KOPT-K1 (cell line): ENCODE data around the gene ADORA2A.

Experiments
- H3K27ac ChIP-seq: fragments of 200-600 bp; sonication (generic); 2 replicates; pipeline ENCODE4 v1.5.1; 2016; ENCODE audit warnings: antibody characterized with exemption, mild to moderate bottlenecking, low read depth, low read length; ENCODE audit not compliant: poor library complexity, severe bottlenecking
- H3K36me3 ChIP-seq: fragments of 200-600 bp; sonication (generic); 2 replicates; pipeline ENCODE4 v1.5.1; 2017; ENCODE audit warnings: antibody characterized with exemption, mild to moderate bottlenecking, low read length, moderate library complexity; ENCODE audit not compliant: insufficient read depth
- H3K9me3 ChIP-seq: fragments of 200-600 bp; sonication (generic); 2 replicates; pipeline ENCODE4 v1.5.1; 2017; ENCODE audit warnings: antibody characterized with exemption, low read length, mild to moderate bottlenecking; ENCODE audit not compliant: insufficient read depth, poor library complexity, severe bottlenecking

Gene ADORA2A

DNA sequence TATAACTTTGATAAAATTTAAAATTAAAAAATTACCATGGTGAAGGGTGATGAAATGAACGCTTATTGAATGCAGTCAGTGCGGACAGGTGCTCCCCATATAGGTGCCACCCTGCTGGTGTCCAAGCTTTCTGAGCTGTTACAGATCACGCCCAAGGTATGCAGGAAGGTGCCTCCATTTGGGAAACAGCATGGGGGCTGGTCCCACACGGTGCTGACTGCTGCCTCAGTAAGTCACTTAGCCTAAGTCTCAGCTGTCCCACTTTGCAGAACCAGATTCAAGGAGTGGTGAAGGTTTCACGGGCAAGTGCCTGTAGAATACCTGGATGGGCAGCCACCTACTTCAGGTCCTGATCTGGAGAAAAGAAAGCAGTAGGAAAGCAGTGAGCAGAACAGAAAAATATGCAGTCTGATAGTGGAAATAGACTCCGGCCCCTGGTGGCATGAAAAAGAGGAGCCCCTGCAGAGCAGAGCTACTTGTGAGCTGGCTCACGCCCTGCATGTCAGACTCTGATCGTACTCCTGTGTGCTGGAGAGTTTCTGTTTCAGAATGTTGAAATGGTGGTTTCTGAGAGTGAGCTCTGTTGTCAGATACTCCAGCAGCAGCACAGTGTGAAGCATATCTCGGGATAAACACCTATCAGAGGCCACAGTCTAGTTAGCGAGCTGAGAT, 33.2 kb downstream of the ADORA2A start:
- Histone ChIP-seq H3K9me3 (no peaks in the 10 kb centered on the region), H3K27ac (no peak overlapping the region), H3K36me3 (no peaks in the 10 kb centered on the region)

DNA sequence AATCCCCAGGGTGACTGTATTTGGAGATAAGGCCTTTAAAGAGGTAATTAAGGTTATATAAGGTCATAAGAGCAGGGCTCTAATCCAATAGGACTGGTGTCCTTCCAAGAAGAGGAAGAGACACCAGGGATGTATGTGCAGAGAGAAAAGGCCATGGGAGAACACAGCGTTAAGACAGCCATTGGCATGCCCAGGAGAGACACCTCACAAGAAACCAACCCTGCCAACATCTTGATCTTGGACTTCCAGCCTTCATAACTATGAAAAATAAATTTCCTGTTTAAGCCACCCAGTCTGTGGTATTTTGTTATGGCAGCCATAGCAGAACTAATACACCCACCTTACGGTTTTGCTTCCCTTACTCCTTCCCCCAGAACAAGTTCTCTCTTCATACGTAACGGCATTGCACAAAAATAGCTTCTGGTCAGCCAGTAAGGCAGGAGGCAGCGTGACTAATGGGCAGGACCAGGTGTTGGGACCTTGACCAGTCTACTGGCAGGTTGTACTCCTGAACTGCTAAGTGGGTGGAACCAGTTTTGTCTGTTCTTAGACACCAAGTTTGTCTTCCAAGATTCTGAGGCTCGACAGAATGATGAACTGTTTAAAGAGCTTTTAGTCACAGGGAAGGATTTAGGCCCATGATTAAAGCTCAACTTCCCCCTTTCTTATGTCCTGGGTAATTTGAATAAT, 35.8 kb downstream of the ADORA2A start:
- Histone ChIP-seq H3K36me3 (no peaks in the 10 kb centered on the region), H3K27ac (no peak overlapping the region), H3K9me3 (no peaks in the 10 kb centered on the region)

DNA sequence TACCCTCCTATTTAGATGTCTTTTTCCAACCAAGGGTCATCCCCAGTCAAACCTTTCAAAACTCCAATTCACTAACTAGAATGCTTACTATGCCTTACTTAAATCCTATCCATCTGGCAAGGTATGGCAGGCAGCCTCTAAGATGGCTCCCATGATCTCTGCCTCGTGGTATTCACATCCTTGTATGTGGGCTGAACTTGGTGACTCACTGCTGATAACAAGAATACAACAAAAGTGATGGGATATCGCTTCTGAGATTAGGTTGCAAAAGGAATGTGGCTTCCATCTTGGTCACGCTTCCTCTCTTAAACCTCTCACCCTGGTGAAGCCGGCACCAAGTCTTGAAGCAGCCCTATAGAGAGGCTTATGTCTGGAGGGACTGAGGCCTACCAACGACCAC, 38.2 kb downstream of the ADORA2A start:
- H3K27ac ChIP-seq = no peak overlapping the region
- H3K36me3 ChIP-seq = no peaks in the 10 kb centered on the region
- no peaks in the 10 kb centered on the region for H3K9me3 ChIP-seq

DNA sequence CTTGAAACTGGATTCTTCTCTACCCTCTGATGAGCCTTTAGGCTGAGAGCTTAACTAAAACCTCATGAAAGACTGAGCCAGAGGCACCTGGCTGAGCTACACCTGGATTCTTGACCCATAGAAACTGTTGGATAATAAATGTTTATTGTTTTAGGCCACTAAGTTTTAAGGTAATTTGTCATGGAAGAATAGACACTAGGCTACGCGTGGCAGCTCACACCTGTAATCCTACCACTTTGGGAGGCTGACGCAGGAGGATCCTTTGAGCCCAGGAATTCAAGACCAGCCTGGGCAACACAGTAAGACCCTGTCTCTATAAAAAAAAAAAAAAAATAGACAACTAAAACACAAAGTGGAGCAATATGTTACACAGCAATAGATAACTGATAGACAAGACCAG, 38.6 kb downstream of the ADORA2A start:
- H3K9me3 ChIP-seq = no peaks in the 10 kb centered on the region
- H3K36me3 ChIP-seq = no peaks in the 10 kb centered on the region
- H3K27ac ChIP-seq = no peak overlapping the region

DNA sequence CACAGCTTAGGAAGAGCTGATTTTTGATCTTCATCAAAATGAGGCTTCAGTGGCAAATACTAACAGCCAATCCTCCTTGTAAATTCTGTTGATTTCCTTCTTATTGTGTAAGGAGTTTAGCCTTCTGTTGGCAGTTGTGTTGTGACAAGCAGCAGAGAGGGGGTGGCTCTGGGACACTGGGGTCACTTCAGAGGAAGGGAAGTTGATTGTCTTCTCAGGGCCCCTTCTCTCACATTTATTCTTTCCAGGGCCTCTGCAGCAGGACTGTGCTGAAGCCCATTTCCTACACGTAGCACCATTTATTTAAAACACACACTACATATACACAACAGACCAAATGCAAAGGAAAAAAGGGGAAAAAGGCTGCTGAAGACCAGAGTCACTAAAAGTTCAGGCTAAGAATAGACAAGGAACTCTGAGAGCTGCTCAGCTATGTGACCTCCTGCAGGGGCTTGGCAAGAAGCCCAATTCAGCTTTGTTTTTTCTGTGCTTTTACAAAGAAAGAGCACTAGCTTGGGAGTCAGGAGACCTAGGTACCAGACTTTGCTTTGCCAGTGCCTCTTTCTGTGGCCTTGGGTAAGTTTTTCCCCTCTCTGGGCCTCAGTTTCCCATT, 39.4 kb downstream of the ADORA2A start:
- no peak overlapping the region for H3K27ac ChIP-seq
- H3K36me3 ChIP-seq = no peaks in the 10 kb centered on the region
- no peaks in the 10 kb centered on the region for H3K9me3 ChIP-seq

DNA sequence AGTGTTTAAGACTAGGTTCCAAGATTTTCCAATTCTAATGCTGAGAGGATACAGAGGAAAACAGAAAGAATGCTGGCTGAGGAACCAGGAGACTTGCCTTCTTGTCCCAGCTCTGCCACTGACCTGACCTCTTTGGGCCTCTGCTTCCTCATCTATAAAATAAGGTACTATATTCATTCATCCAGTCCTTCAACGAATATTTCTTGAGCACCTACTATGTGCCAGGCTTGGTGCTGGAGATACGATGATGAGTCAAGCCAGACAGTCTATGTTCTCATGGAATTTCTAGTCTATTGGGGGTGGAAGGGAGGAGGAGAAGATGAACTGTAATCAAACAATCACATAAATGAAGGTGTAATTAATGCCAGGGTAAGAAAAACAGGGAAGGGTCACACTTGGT, 39.9 kb downstream of the ADORA2A start:
- no peaks in the 10 kb centered on the region for H3K36me3 ChIP-seq
- no peaks in the 10 kb centered on the region for H3K9me3 ChIP-seq
- H3K27ac ChIP-seq = no peak overlapping the region

DNA sequence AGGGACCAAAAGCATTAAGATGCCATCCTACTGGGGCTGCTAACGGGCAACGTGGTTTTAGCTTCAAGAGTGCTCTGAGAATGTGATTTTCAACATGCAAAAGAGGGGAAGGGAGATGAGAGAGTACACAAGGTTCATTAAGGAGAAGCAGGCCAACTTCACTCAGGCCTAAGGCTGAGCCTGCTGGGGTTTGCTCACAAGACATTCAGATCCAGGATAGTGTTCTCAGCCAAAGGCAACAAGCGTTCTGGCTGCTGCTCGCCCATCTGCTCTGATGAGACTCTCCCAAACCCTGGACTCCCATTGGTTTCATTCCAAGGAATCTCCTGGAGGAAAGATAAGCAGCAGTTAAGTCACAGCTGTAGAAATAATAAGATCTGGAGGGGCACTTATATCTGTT, 44.2 kb downstream of the ADORA2A start:
- Histone ChIP-seq H3K9me3 (peaks cover 5% of the 10 kb centered on the region), H3K27ac (no peak overlapping the region), H3K36me3 (no peaks in the 10 kb centered on the region)

DNA sequence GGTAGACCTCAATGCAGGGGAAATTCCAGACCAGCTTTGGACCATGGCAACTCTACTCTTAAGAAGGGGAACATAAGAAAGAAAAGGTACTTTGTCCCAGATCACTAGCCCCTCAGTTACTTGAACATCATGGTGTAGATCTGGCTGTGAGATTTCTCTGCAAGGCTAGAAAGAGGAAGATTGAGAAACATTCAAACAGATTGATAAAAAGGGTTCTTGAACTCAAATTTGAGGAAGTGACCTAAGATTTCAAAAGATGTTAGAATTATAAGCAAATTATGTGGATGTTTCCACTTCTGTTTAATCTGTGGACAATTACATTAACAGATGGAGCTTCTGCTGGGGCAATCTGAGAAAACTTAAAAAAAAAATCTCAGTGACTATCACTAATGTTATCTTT, 45.9 kb downstream of the ADORA2A start:
- no peaks in the 10 kb centered on the region for H3K36me3 ChIP-seq
- H3K27ac ChIP-seq = no peak overlapping the region
- H3K9me3 ChIP-seq = peaks cover 5% of the 10 kb centered on the region

DNA sequence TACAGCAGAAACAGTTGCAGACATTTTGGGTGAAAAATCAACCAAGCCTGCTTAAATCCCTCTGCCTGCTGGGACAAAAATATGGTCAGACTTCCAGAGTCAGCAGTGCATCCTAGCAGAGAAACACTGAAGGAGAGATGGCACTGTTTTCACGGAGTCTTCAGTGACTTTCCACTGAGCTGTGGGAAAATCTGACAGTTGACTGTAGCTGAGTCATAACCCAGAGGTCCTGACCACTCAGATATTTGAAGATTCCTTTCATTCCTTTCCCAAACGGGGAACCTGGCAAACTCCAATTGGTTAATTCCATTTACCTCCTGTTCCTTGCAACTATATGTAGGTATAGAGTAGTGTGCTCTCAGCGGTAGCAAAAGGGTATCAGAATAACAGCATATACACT, 46.8 kb downstream of the ADORA2A start:
- peaks cover 5% of the 10 kb centered on the region for H3K9me3 ChIP-seq
- no peak overlapping the region for H3K27ac ChIP-seq
- H3K36me3 ChIP-seq = no peaks in the 10 kb centered on the region

DNA sequence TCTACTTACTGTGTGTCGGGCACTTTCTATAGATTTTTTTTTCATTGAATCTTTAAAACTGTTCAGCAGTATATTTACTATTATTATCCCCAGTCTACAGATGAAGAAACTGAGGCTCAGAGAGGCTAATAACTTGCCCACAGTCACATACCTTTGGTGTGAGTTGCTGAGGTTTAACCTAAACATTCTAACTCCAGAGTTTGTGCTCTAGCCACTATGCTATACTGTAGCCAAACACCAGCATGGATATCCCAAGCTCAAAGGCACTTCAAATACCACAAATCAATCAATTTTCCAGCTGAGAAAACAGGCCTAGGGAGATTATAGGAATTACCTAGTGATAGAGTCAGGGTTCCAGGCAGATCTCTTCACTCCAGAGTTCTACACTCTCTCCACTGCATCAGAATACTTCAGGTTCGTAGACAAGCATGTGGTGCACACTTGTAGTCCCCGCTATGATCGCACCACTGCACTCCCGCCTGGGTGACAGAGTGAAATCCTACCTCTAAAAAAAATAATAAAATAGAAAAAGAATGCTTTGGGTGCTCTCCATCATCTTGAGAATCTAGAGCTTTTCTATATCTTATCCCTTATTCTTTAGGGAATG, 47.4 kb downstream of the ADORA2A start:
- Histone ChIP-seq H3K36me3 (no peaks in the 10 kb centered on the region), H3K9me3 (peaks cover 5% of the 10 kb centered on the region), H3K27ac (no peak overlapping the region)

DNA sequence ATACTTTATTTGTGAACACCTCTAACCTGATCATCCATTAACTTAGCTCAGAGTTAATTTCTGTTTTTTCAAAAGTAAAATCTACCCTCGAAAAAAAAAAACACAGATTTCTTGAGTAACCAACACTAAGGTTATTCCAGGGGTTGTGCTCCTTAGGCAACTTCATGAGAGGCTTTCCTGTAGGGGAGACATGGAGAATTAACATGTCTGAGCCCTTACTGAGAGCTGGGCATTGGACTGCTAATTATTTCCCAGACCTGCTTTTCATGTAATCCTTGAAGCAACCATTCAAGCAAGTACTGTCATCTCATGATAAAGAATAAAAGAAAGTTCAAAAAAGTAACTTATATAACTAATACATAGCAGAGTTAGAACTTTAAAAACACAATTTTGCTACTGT, 54.2 kb downstream of the ADORA2A start:
- Histone ChIP-seq H3K36me3 (no peaks in the 10 kb centered on the region), H3K9me3 (no peaks in the 10 kb centered on the region), H3K27ac (no peak overlapping the region)

DNA sequence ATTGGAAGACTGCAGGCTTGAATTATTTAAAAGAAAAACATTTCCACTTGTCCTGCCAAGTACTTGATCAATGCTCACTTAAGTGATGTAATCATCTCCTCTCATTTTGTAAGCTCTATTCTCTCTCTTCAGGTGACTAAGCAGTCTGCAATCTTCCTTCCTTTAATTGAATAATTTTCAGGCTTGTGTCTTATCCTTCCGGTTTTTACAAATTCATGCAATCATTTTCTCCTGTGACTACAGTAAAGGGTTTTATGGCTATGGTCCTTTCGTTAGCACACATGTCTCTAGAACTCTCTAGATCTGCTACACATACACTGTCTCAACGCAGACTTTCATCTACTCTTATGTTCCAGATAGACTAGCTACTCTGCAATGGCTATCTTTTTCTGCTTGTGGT, 55.2 kb downstream of the ADORA2A start:
- Histone ChIP-seq H3K27ac (no peak overlapping the region), H3K36me3 (no peaks in the 10 kb centered on the region), H3K9me3 (no peaks in the 10 kb centered on the region)

DNA sequence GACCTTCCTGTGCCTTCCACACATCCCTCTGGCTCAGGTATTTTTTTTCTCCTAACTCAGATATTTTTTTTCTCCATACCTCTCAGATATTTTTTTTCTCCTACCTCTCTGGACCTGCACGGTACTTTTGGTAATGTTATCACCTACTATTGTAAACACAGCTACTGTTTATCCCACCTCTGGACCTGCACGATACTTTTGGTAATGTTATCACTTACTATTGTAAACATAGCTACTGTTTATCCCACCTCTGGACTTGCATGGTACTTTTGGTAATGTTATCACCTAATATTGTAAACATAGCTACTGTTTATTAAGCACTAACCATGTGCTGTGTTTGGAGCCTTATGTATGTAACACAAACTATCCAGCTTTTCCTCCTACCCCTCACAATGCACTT, 55.6 kb downstream of the ADORA2A start:
- H3K9me3 ChIP-seq = no peaks in the 10 kb centered on the region
- no peak overlapping the region for H3K27ac ChIP-seq
- H3K36me3 ChIP-seq = no peaks in the 10 kb centered on the region

DNA sequence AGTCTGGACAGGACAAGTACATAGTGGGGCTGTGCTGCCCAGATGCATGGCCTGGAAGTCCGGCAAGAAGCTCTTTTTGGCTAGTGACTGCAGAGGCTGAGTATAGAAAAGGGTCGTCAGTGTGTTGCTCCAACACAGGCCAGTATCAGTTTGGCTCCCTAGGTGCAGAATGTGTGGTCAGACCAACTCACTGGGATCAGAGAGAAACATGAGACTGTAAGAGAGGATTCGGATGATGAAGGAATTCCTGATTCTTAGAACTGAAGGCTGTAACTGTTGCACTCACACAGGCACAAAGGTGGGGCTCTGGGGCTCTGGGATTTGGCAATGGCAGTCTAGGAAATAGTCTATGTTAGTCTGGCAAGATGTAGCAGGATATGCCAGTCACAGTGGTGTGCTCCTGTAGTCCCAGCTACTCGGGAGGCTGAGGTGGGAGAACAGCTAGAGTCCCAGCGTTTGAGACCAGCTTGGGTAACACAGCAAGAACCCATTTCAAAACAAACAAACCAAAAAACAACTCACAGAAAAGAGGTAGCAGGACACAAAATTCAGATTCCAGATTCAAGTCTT, 56.7 kb downstream of the ADORA2A start:
- no peaks in the 10 kb centered on the region for H3K36me3 ChIP-seq
- no peak overlapping the region for H3K27ac ChIP-seq
- no peaks in the 10 kb centered on the region for H3K9me3 ChIP-seq

DNA sequence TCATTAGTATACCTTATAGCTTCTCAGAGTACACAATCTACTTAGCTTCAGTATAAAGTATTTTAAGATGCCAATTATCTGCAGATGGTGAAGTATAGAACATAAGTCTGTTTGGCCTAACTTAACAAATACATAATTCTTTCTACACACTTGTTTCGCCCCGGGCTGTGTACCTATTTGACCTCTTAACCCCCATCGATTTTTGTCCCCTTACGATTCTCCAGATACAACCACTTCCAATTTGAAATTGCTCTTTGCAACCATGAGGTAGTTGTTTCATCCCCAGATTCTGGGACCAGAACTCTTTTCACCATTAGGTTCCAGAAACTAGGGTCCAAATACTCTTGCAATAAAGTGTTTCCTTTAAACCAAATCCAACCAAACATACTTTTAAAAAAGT, 57.8 kb downstream of the ADORA2A start:
- Histone ChIP-seq H3K36me3 (no peaks in the 10 kb centered on the region), H3K27ac (no peak overlapping the region), H3K9me3 (no peaks in the 10 kb centered on the region)
